ENCODE measurements around the gene SNAPC2. TPM values are rescaled to one million over a fixed set of nuclear protein-coding genes. Genes with fewer than 3 reads are reported as not detected.

The SNAPC2 gene
- total and polyA plus RNA-seq, 12 donors = 5.7 to 26.1 (median 9.5) TPM

DNA sequence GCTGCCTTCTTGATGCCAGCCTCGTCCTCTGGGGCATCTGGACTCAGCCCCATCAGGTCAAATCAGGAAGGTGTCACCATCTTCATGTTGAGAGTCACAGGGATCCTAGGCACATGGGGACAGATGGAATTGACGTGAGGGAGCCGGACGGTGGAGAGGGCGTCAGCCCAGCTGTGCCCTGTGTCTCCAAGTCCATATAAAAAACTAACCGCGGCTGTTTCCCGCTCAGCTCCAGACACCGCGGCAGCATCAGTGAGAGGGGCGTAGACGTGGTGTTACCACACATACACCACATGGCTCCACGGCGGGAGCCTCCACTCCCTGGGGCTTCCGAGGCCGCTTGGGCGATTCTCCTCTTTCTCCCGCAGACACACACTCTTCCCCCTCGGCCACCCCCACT, 40.3 kb upstream of the SNAPC2 start:
- peaks cover 0 to 27% (median 8%) of the 10 kb centered on the region in 7 donors for H3K27me3 ChIP-seq
- no peak overlapping the region for H3K27ac ChIP-seq
- H3K4me1 ChIP-seq = peaks cover 0 to 1% (median 0%) of the 10 kb centered on the region in 9 donors
- DNase-seq (no peak), ATAC-seq (peak in 1 of 8 donors; percentile 22)
- H3K4me3 ChIP-seq = no peak overlapping the region
- no peaks in the 10 kb centered on the region for H3K36me3 ChIP-seq
- intact Hi-C loops (cut with DNase I) = no loop called here
- WGBS, 2 donors = 88 to 89% methylated on average over 19 of the region's 19 CpGs
- TF ChIP-seq, protein P1, sequence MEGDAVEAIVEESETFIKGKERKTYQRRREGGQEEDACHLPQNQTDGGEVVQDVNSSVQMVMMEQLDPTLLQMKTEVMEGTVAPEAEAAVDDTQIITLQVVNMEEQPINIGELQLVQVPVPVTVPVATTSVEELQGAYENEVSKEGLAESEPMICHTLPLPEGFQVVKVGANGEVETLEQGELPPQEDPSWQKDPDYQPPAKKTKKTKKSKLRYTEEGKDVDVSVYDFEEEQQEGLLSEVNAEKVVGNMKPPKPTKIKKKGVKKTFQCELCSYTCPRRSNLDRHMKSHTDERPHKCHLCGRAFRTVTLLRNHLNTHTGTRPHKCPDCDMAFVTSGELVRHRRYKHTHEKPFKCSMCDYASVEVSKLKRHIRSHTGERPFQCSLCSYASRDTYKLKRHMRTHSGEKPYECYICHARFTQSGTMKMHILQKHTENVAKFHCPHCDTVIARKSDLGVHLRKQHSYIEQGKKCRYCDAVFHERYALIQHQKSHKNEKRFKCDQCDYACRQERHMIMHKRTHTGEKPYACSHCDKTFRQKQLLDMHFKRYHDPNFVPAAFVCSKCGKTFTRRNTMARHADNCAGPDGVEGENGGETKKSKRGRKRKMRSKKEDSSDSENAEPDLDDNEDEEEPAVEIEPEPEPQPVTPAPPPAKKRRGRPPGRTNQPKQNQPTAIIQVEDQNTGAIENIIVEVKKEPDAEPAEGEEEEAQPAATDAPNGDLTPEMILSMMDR (IDR thresholded peaks at IDR 0.05) = no peak
- no peaks in the 10 kb centered on the region for H3K9me3 ChIP-seq

DNA sequence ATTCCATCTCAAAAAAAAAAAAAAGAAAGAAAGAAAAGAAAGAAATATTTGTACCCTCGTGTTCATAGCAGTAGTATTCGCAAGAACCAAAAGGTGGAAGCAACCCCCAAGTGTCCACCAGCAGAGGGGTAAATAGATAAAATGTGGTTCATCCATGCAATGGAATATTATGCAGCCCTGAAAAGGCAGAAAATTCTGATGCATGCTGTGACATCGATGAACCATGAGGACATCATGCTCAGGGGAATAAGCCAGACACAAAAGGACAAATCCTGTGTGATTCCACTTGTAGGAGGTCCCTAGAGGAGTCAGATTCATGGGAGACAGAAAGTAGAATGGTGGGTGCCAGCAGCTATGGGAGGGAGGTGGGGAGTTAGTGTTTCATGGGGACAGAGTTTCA, 38.2 kb upstream of the SNAPC2 start:
- no peaks in the 10 kb centered on the region for H3K4me1 ChIP-seq
- ATAC-seq (no peak), DNase-seq (no peak)
- H3K36me3 ChIP-seq = no peaks in the 10 kb centered on the region
- TF ChIP-seq, protein P1 (IDR thresholded peaks at IDR 0.05) = no peak
- no peak overlapping the region for H3K4me3 ChIP-seq
- intact Hi-C loops (cut with DNase I) = no loop called here
- peaks cover 0 to 6% (median 0%) of the 10 kb centered on the region in 7 donors for H3K27me3 ChIP-seq
- no peaks in the 10 kb centered on the region for H3K9me3 ChIP-seq
- 94 to 95% methylated on average over 3 of the region's 3 CpGs for WGBS, 2 donors
- H3K27ac ChIP-seq = no peak overlapping the region

- H3K36me3 ChIP-seq = no peaks in the 10 kb centered on the region
- H3K4me3 ChIP-seq = no peak overlapping the region
- H3K27me3 ChIP-seq = peaks cover 0 to 14% (median 10%) of the 10 kb centered on the region in 7 donors
- peaks cover 0 to 2% (median 0%) of the 10 kb centered on the region in 9 donors for H3K4me1 ChIP-seq
- TF ChIP-seq, protein P1 (IDR thresholded peaks at IDR 0.05) = no peak
- H3K9me3 ChIP-seq = no peaks in the 10 kb centered on the region
- intact Hi-C loops (cut with DNase I) = no loop called here
- WGBS, 2 donors = 83 to 94% methylated on average over 4 of the region's 4 CpGs
- no peak overlapping the region for H3K27ac ChIP-seq
- ATAC-seq (no peak), DNase-seq (no peak)
These were observed 37.0 kb upstream of the SNAPC2 start for GRCh38 chr19:7883105-7883504.

GRCh38 chr19:7883796-7884570, 36.2 kb upstream of the SNAPC2 start:
- Histone ChIP-seq H3K27me3 (peaks cover 0 to 22% (median 19%) of the 10 kb centered on the region in 7 donors), H3K4me3 (no peak overlapping the region), H3K4me1 (peaks cover 0 to 8% (median 3%) of the 10 kb centered on the region in 9 donors), H3K9me3 (no peaks in the 10 kb centered on the region), H3K36me3 (no peaks in the 10 kb centered on the region), H3K27ac (no peak overlapping the region)
- intact Hi-C loops (cut with DNase I) = no loop called here
- ATAC-seq (no peak), DNase-seq (no peak)
- TF ChIP-seq, protein P1 (IDR thresholded peaks at IDR 0.05) = no peak
- WGBS, 2 donors = 84% methylated on average over 2 of the region's 2 CpGs

Data from heart right ventricle (tissue), 16 donors.